Esophagus muscularis mucosa (tissue), 4 donors: ENCODE data around the gene GHRL. TPM values are rescaled to one million over a fixed set of nuclear protein-coding genes. Genes with fewer than 3 reads are reported as not detected.

Source experiments
- DNase-seq: peaks from one replicate; pipeline ENCODE4 v3.0.0-alpha.2; 2017; ENCODE audit errors: extremely low spot score
- H3K27ac ChIP-seq, 4 donors: fragments of 200-600 bp; sonication (generic); replicated peaks in 1 of 4; 1 replicate in 3 of 4; 2 replicates in 1 of 4; pipeline ENCODE4 v1.5.1; 2016 to 2019; ENCODE audit warnings: mild to moderate bottlenecking in 1 of 4
- H3K27me3 ChIP-seq, 4 donors: fragments of 200-600 bp; sonication (generic); one replicate each; pipeline versions ENCODE4 v1.5.1 to v1.6.0; 2016 to 2019
- H3K36me3 ChIP-seq, 4 donors: fragments of 200-600 bp; sonication (generic); one replicate each; pipeline ENCODE4 v1.5.1; 2016 to 2019
- H3K4me1 ChIP-seq, 4 donors: fragments of 200-600 bp; sonication (generic); one replicate each; pipeline ENCODE4 v1.5.1; 2016 to 2019
- H3K4me3 ChIP-seq, 4 donors: fragments of 200-600 bp; sonication (generic); 1 replicate in 2 of 4; 2 replicates in 2 of 4; pipeline ENCODE4 v1.5.1; 2016 to 2019; ENCODE audit warnings: mild to moderate bottlenecking in 4 of 4, moderate library complexity in 1 of 4
- H3K9me3 ChIP-seq, 4 donors: fragments of 200-600 bp; sonication (generic); 1 replicate in 3 of 4; 2 replicates in 1 of 4; pipeline ENCODE4 v1.5.1; 2016 to 2019
- CTCF ChIP-seq, 3 experiments: fragments of 200-600 bp in 2 of 3; fragments of 450-650 bp in 1 of 3; sonication (generic) in 2 of 3; IDR thresholded peaks; one replicate each; pipeline ENCODE4 v1.5.1; 2017 to 2019; ENCODE audit warnings: antibody characterized with exemption in 3 of 3, mild to moderate bottlenecking in 2 of 3, moderate library complexity in 1 of 3
- EP300 ChIP-seq: sonication (generic); formaldehyde crosslinking; IDR thresholded peaks from one replicate; pipeline ENCODE4 v1.6.1; 2017; ENCODE audit warnings: antibody characterized with exemption
- POLR2A ChIP-seq: fragments of 450-650 bp; IDR thresholded peaks from one replicate; pipeline ENCODE4 v1.6.1; 2017; ENCODE audit warnings: antibody characterized with exemption, moderate library complexity, mild to moderate bottlenecking, low read depth
- POLR2AphosphoS5 ChIP-seq, 2 donors: sonication (generic); formaldehyde crosslinking; IDR thresholded peaks; one replicate each; pipeline ENCODE4 v1.6.1; 2017; ENCODE audit warnings: antibody characterized with exemption in 2 of 2
- WGBS: methylation state at CpG from one replicate; pipeline ENCODE4 v1.1.5; 2018; 5-methylcytosine and 5-hydroxymethylcytosine counted together
- intact Hi-C: fragments of 100-400 bp; cut with DNase I; formaldehyde crosslinking; loops from one replicate; pipeline ENCODE4 v1.15.1; 2023
- total RNA-seq, 4 donors: library from RNA; depleted of rRNA; stranded (reverse); fragments of >200 nt; gene quantifications; one replicate each; pipeline versions ENCODE4 v1.1.0 to v1.2.1, GENCODE V29; 2016

The GHRL gene
- total RNA-seq, 4 donors from 2014 or later: 0.40 TPM; not detected in 3

DNA sequence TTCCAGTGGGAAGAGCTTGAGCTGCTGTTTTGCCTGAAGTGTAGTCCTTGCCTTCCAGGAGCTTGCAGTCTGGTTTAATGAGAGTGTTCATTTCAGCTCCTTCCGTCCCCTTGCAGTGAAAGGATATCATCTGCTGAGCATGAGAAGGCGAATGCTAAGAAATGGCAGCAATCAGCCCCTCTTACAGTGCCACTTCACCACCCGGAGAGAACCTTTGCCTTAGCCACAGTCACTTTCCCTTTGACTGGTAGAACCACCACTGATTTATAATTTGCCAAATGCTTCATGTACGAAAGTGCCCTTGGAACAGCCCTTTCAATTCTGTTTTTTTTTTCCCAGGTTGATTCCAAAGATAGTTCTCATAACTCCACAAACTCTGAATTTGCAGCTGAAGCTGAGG lies 32.9 kb downstream of the GHRL start:
- intact Hi-C loops: no loop called here
- DNase-seq: no peak
- 89% methylated on average over 4 of the region's 4 CpGs for WGBS
- Histone ChIP-seq H3K27me3 (no peaks in the 10 kb centered on the region), H3K27ac (no peak overlapping the region), H3K36me3 (peaks cover 25 to 62% (median 48%) of the 10 kb centered on the region in 4 donors), H3K4me1 (peaks cover 6 to 34% (median 21%) of the 10 kb centered on the region in 4 donors), H3K4me3 (no peak overlapping the region), H3K9me3 (no peaks in the 10 kb centered on the region)
- TF ChIP-seq CTCF (IDR thresholded peaks at IDR 0.05) (no peak), EP300 (no peak), POLR2AphosphoS5 (IDR thresholded peaks at IDR 0.05) (no peak), POLR2A (no peak)

GRCh38 chr3:10259036-10259435 lies 33.7 kb downstream of the GHRL start:
- TF ChIP-seq POLR2A (no peak), EP300 (no peak), CTCF (IDR thresholded peaks at IDR 0.05) (no peak), POLR2AphosphoS5 (IDR thresholded peaks at IDR 0.05) (no peak)
- H3K4me1 ChIP-seq: peaks cover 4 to 35% (median 24%) of the 10 kb centered on the region in 4 donors
- no peaks in the 10 kb centered on the region for H3K9me3 ChIP-seq
- whole genome bisulfite sequencing: 98% methylated on average over 7 of the region's 7 CpGs
- H3K27me3 ChIP-seq: no peaks in the 10 kb centered on the region
- no peak overlapping the region for H3K4me3 ChIP-seq
- DNase-seq: no peak
- intact Hi-C loops: no loop called here
- peaks cover 25 to 65% (median 53%) of the 10 kb centered on the region in 4 donors for H3K36me3 ChIP-seq
- H3K27ac ChIP-seq: no peak overlapping the region

- intact Hi-C loops: no loop called here
- H3K27me3 ChIP-seq: no peaks in the 10 kb centered on the region
- no peak for DNase-seq
- TF ChIP-seq EP300 (no peak), POLR2A (no peak), POLR2AphosphoS5 (IDR thresholded peaks at IDR 0.05) (no peak), CTCF (IDR thresholded peaks at IDR 0.05) (no peak)
- peaks cover 19 to 70% (median 56%) of the 10 kb centered on the region in 4 donors for H3K36me3 ChIP-seq
- peaks cover 0 to 42% (median 29%) of the 10 kb centered on the region in 4 donors for H3K4me1 ChIP-seq
- H3K27ac ChIP-seq: no peak overlapping the region
- H3K4me3 ChIP-seq: no peak overlapping the region
- WGBS: 77% methylated on average over 7 of the region's 7 CpGs
- no peaks in the 10 kb centered on the region for H3K9me3 ChIP-seq
Observed at GRCh38 chr3:10255835-10256234, 36.9 kb downstream of the GHRL start.

DNA sequence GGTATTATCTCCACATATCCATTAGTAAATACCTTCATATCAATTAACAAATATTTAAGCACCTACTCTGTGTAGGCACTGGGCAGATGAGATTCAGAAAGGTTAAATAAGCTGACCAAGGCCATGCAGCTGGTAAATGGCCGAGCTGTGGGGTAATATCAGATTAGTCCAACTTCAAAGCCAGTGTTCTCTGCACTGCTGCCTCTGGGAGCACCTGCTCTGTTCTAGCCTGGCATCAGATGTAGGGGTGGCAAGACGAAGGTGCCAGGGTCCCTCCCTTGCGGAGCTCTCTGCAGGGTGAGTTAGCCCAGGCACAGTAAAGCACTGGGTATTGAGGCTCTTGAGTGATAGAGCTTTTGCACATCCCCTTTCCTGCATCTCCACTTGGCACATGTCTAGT lies 39.0 kb downstream of the GHRL start:
- no peaks in the 10 kb centered on the region for H3K9me3 ChIP-seq
- H3K36me3 ChIP-seq: peaks cover 7 to 57% (median 43%) of the 10 kb centered on the region in 4 donors
- no peak overlapping the region for H3K27ac ChIP-seq
- WGBS: 77% methylated on average over 2 of the region's 3 CpGs
- DNase-seq: no peak
- intact Hi-C loops: no loop called here
- no peak overlapping the region for H3K4me3 ChIP-seq
- peaks cover 12 to 63% (median 49%) of the 10 kb centered on the region in 4 donors for H3K4me1 ChIP-seq
- H3K27me3 ChIP-seq: no peaks in the 10 kb centered on the region
- TF ChIP-seq CTCF (IDR thresholded peaks at IDR 0.05) (no peak), EP300 (no peak), POLR2AphosphoS5 (IDR thresholded peaks at IDR 0.05) (no peak), POLR2A (no peak)

DNA sequence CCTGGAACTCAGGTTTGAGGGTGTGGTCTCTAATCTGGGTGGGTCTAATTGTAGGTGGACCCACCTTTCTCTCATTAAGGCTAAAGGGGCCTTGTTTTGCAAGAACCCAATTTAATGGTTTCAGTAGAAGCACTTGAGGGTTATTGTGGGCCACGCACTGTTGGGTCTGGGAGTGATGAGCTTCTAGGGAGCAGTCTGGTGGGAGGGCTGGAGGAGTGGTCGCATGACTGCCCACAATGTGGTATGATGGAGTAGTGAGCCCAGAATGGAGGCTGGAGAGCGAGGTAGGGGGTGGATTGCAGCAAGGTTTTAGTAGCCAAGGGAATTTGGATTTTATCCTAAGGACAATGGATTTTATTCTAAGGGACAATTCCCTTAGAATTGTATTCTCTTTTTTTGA lies 41.7 kb downstream of the GHRL start:
- H3K4me1 ChIP-seq: peaks cover 17 to 63% (median 56%) of the 10 kb centered on the region in 4 donors
- 96% methylated on average over 3 of the region's 3 CpGs for WGBS
- H3K27ac ChIP-seq: no peak overlapping the region
- H3K9me3 ChIP-seq: peaks cover 0 to 3% (median under 1%) of the 10 kb centered on the region in 4 donors
- DNase-seq: no peak
- H3K36me3 ChIP-seq: peaks cover 7 to 43% (median 34%) of the 10 kb centered on the region in 4 donors
- intact Hi-C loops: no loop called here
- no peaks in the 10 kb centered on the region for H3K27me3 ChIP-seq
- peak overlapping the region in 1 of 4 donors; percentile 2 for H3K4me3 ChIP-seq
- no peak for TF ChIP-seq POLR2AphosphoS5 (IDR thresholded peaks at IDR 0.05)
- no peak for TF ChIP-seq CTCF (IDR thresholded peaks at IDR 0.05)
- TF ChIP-seq EP300: no peak
- TF ChIP-seq POLR2A: no peak
